ENCODE results near the gene PLXDC2.

Gene PLXDC2

GRCh38 chr10:19935176-19935575 is 118.9 kb downstream of the PLXDC2 start:
- no peak overlapping the region for H3K9ac ChIP-seq (ENCODE audit: low read depth, low read length)
- H3K27me3 ChIP-seq (ENCODE audit: control insufficient read depth, insufficient read depth, low read length) = no peaks in the 10 kb centered on the region
- H3K4me1 ChIP-seq (ENCODE audit: control insufficient read depth, insufficient read depth, low read length) = peaks cover 12% of the 10 kb centered on the region
- H3K9me3 ChIP-seq (ENCODE audit: control insufficient read depth, insufficient read depth, low read length) = no peaks in the 10 kb centered on the region
- H3K36me3 ChIP-seq (ENCODE audit: control insufficient read depth, insufficient read depth, low read length) = no peaks in the 10 kb centered on the region
- H3K4me3 ChIP-seq (ENCODE audit: low read depth, low read length) = no peak overlapping the region

GRCh38 chr10:19936289-19936688 is 120.1 kb downstream of the PLXDC2 start:
- no peaks in the 10 kb centered on the region for H3K9me3 ChIP-seq (ENCODE audit: control insufficient read depth, insufficient read depth, low read length)
- no peaks in the 10 kb centered on the region for H3K36me3 ChIP-seq (ENCODE audit: control insufficient read depth, insufficient read depth, low read length)
- H3K27me3 ChIP-seq (ENCODE audit: control insufficient read depth, insufficient read depth, low read length) = no peaks in the 10 kb centered on the region
- no peak overlapping the region for H3K4me3 ChIP-seq (ENCODE audit: low read depth, low read length)
- H3K9ac ChIP-seq (ENCODE audit: low read depth, low read length) = no peak overlapping the region
- peaks cover 11% of the 10 kb centered on the region for H3K4me1 ChIP-seq (ENCODE audit: control insufficient read depth, insufficient read depth, low read length)

- H3K27me3 ChIP-seq (ENCODE audit: control insufficient read depth, insufficient read depth, low read length) = no peaks in the 10 kb centered on the region
- no peak overlapping the region for H3K4me3 ChIP-seq (ENCODE audit: low read depth, low read length)
- H3K4me1 ChIP-seq (ENCODE audit: control insufficient read depth, insufficient read depth, low read length) = peaks cover 13% of the 10 kb centered on the region
- H3K9me3 ChIP-seq (ENCODE audit: control insufficient read depth, insufficient read depth, low read length) = no peaks in the 10 kb centered on the region
- no peak overlapping the region for H3K9ac ChIP-seq (ENCODE audit: low read depth, low read length)
- no peaks in the 10 kb centered on the region for H3K36me3 ChIP-seq (ENCODE audit: control insufficient read depth, insufficient read depth, low read length)
Observed at GRCh38 chr10:19937989-19938388, 121.8 kb downstream of the PLXDC2 start.

GRCh38 chr10:19941206-19941880 is 125.1 kb downstream of the PLXDC2 start:
- Histone ChIP-seq H3K4me1 (ENCODE audit: control insufficient read depth, insufficient read depth, low read length) (peaks cover 13% of the 10 kb centered on the region), H3K36me3 (ENCODE audit: control insufficient read depth, insufficient read depth, low read length) (no peaks in the 10 kb centered on the region), H3K9me3 (ENCODE audit: control insufficient read depth, insufficient read depth, low read length) (no peaks in the 10 kb centered on the region)

GRCh38 chr10:19944911-19945663 is 128.9 kb downstream of the PLXDC2 start:
- Histone ChIP-seq H3K4me1 (ENCODE audit: control insufficient read depth, insufficient read depth, low read length) (peaks cover 3% of the 10 kb centered on the region), H3K9ac (ENCODE audit: low read depth, low read length) (no peak overlapping the region), H3K9me3 (ENCODE audit: control insufficient read depth, insufficient read depth, low read length) (no peaks in the 10 kb centered on the region), H3K27me3 (ENCODE audit: control insufficient read depth, insufficient read depth, low read length) (no peaks in the 10 kb centered on the region), H3K4me3 (ENCODE audit: low read depth, low read length) (no peak overlapping the region), H3K36me3 (ENCODE audit: control insufficient read depth, insufficient read depth, low read length) (no peaks in the 10 kb centered on the region)

More at GRCh38 chr10:19941206-19941880, 125.1 kb downstream of the PLXDC2 start:
- no peak overlapping the region for H3K4me3 ChIP-seq (ENCODE audit: low read depth, low read length)
- no peak overlapping the region for H3K9ac ChIP-seq (ENCODE audit: low read depth, low read length)
- H3K27me3 ChIP-seq (ENCODE audit: control insufficient read depth, insufficient read depth, low read length) = no peaks in the 10 kb centered on the region

GRCh38 chr10:19946245-19946644 is 130.0 kb downstream of the PLXDC2 start:
- Histone ChIP-seq H3K9me3 (ENCODE audit: control insufficient read depth, insufficient read depth, low read length) (no peaks in the 10 kb centered on the region), H3K9ac (ENCODE audit: low read depth, low read length) (no peak overlapping the region), H3K4me1 (ENCODE audit: control insufficient read depth, insufficient read depth, low read length) (peaks cover 2% of the 10 kb centered on the region), H3K4me3 (ENCODE audit: low read depth, low read length) (no peak overlapping the region), H3K27me3 (ENCODE audit: control insufficient read depth, insufficient read depth, low read length) (no peaks in the 10 kb centered on the region), H3K36me3 (ENCODE audit: control insufficient read depth, insufficient read depth, low read length) (no peaks in the 10 kb centered on the region)

GRCh38 chr10:19946791-19947190 is 130.6 kb downstream of the PLXDC2 start:
- no peaks in the 10 kb centered on the region for H3K36me3 ChIP-seq (ENCODE audit: control insufficient read depth, insufficient read depth, low read length)
- H3K9me3 ChIP-seq (ENCODE audit: control insufficient read depth, insufficient read depth, low read length) = no peaks in the 10 kb centered on the region
- H3K4me3 ChIP-seq (ENCODE audit: low read depth, low read length) = no peak overlapping the region
- no peak overlapping the region for H3K9ac ChIP-seq (ENCODE audit: low read depth, low read length)
- no peaks in the 10 kb centered on the region for H3K4me1 ChIP-seq (ENCODE audit: control insufficient read depth, insufficient read depth, low read length)
- no peaks in the 10 kb centered on the region for H3K27me3 ChIP-seq (ENCODE audit: control insufficient read depth, insufficient read depth, low read length)

- Histone ChIP-seq H3K9me3 (ENCODE audit: control insufficient read depth, insufficient read depth, low read length) (no peaks in the 10 kb centered on the region), H3K4me1 (ENCODE audit: control insufficient read depth, insufficient read depth, low read length) (no peaks in the 10 kb centered on the region), H3K9ac (ENCODE audit: low read depth, low read length) (no peak overlapping the region), H3K36me3 (ENCODE audit: control insufficient read depth, insufficient read depth, low read length) (no peaks in the 10 kb centered on the region), H3K27me3 (ENCODE audit: control insufficient read depth, insufficient read depth, low read length) (no peaks in the 10 kb centered on the region), H3K4me3 (ENCODE audit: low read depth, low read length) (no peak overlapping the region)
Observed at GRCh38 chr10:19947215-19947614, 131.0 kb downstream of the PLXDC2 start.

- H3K9ac ChIP-seq (ENCODE audit: low read depth, low read length) = no peak overlapping the region
- H3K4me3 ChIP-seq (ENCODE audit: low read depth, low read length) = no peak overlapping the region
Observed at GRCh38 chr10:19947656-19948055, 131.4 kb downstream of the PLXDC2 start.

GRCh38 chr10:19952224-19953010 is 136.2 kb downstream of the PLXDC2 start:
- H3K9me3 ChIP-seq (ENCODE audit: control insufficient read depth, insufficient read depth, low read length) = no peaks in the 10 kb centered on the region
- no peaks in the 10 kb centered on the region for H3K36me3 ChIP-seq (ENCODE audit: control insufficient read depth, insufficient read depth, low read length)
- H3K4me3 ChIP-seq (ENCODE audit: low read depth, low read length) = no peak overlapping the region
- no peaks in the 10 kb centered on the region for H3K27me3 ChIP-seq (ENCODE audit: control insufficient read depth, insufficient read depth, low read length)
- H3K4me1 ChIP-seq (ENCODE audit: control insufficient read depth, insufficient read depth, low read length) = no peaks in the 10 kb centered on the region
- H3K9ac ChIP-seq (ENCODE audit: low read depth, low read length) = no peak overlapping the region

More at GRCh38 chr10:19947656-19948055, 131.4 kb downstream of the PLXDC2 start:
- H3K36me3 ChIP-seq (ENCODE audit: control insufficient read depth, insufficient read depth, low read length) = no peaks in the 10 kb centered on the region
- H3K27me3 ChIP-seq (ENCODE audit: control insufficient read depth, insufficient read depth, low read length) = no peaks in the 10 kb centered on the region
- no peaks in the 10 kb centered on the region for H3K9me3 ChIP-seq (ENCODE audit: control insufficient read depth, insufficient read depth, low read length)
- H3K4me1 ChIP-seq (ENCODE audit: control insufficient read depth, insufficient read depth, low read length) = no peaks in the 10 kb centered on the region

GRCh38 chr10:19954601-19955000 is 138.4 kb downstream of the PLXDC2 start:
- Histone ChIP-seq H3K9me3 (ENCODE audit: control insufficient read depth, insufficient read depth, low read length) (no peaks in the 10 kb centered on the region), H3K4me1 (ENCODE audit: control insufficient read depth, insufficient read depth, low read length) (no peaks in the 10 kb centered on the region), H3K27me3 (ENCODE audit: control insufficient read depth, insufficient read depth, low read length) (no peaks in the 10 kb centered on the region), H3K36me3 (ENCODE audit: control insufficient read depth, insufficient read depth, low read length) (no peaks in the 10 kb centered on the region), H3K4me3 (ENCODE audit: low read depth, low read length) (no peak overlapping the region), H3K9ac (ENCODE audit: low read depth, low read length) (no peak overlapping the region)

Data from iPS-15b (cell line).